ENCODE data around the gene FOXO1.

The FOXO1 gene

GRCh38 chr13:40539576-40540327 is 126.7 kb downstream of the FOXO1 start:
- DNase-seq, result no peak

DNA sequence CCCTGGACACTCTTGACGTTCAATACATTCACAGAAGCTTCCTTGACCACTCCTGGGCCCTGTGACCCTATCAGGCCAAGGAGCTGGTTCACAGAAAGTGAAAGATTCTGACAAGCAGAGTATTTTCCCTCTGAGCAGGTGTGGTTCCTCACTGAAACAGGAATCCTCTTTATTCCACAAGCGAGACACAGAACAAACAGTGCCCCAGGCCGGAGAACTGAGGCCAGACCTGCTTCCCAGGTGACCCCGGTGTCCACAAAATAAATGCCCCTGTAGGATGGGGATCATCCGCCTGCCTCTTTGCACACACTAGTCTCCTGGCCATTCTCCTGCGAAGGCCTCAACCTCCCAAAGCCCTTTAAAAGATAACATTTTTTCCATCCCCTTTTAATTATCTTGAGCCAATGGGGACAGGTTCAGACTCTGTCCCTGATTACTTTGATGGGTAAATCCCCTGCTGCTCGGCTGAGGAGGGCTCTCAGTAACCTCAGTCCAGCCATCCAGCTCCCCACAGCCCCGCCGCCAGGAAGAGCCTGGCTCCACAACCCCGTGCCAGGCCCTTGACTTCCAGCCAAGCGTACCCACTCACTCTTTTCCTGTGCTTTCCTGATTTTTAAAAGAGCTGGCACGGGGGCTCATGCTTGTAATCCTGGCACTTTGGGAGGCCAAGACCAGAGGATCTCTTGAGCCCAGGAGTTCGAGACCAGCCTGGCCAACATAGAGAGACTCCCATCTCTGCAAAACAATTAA is 129.1 kb downstream of the FOXO1 start:
- DNase-seq, result no peak

GRCh38 chr13:40536443-40537113 is 129.9 kb downstream of the FOXO1 start:
- no peak for DNase-seq

- no peak for DNase-seq
These were observed 131.1 kb downstream of the FOXO1 start for GRCh38 chr13:40535345-40535836.

- DNase-seq, result no peak
These were observed 132.0 kb downstream of the FOXO1 start for GRCh38 chr13:40534456-40534855.

GRCh38 chr13:40533072-40533471 is 133.4 kb downstream of the FOXO1 start:
- no peak for DNase-seq

DNA sequence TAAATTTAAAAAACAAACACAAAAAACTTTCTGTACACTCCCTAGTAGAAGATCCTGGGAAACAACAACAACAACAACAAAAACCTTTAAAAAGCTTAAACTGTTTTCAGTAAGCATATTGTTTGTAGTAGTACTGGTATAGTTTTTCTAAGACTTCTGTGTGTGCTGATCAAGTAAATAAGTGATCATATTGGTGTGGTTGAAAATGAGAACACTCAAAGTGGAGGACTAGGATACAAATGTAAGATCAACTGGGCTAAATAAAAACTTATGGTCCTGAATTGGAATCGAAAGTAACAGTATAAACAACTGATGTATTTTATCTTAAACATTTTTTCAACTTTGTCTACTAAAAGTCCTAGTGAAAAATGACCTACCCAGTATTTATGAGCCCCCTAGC is 135.5 kb downstream of the FOXO1 start:
- no peak for DNase-seq

- no peak for DNase-seq
These were observed 137.6 kb downstream of the FOXO1 start for GRCh38 chr13:40528881-40529280.

- DNase-seq, result no peak
These were observed 138.5 kb downstream of the FOXO1 start for GRCh38 chr13:40527914-40528313.

DNA sequence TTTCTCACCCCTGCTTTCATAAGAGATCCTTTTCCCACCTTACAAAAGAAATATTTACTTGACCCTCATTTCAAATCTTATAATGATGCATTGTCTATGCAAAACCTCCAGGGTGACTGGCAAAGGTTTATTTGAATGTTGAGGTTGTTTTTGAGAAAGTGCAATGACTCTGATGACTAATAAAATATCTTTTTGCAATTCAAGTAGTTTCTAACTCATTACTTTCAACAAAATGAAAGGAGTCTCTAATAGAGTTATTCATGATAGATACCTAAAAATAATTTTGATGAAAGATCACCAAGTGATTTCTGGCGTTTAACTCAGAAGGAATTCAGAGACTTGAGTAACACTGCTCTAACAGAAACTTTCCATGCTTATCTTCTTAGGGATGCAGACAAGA is 144.2 kb downstream of the FOXO1 start:
- DNase-seq, result no peak

- DNase-seq, result no peak
These were observed 145.5 kb downstream of the FOXO1 start for GRCh38 chr13:40520916-40521315.

- no peak for DNase-seq
These were observed 146.8 kb downstream of the FOXO1 start for GRCh38 chr13:40519637-40520036.

GRCh38 chr13:40518481-40518882 is 148.0 kb downstream of the FOXO1 start:
- peak; percentile 57 for DNase-seq

DNA sequence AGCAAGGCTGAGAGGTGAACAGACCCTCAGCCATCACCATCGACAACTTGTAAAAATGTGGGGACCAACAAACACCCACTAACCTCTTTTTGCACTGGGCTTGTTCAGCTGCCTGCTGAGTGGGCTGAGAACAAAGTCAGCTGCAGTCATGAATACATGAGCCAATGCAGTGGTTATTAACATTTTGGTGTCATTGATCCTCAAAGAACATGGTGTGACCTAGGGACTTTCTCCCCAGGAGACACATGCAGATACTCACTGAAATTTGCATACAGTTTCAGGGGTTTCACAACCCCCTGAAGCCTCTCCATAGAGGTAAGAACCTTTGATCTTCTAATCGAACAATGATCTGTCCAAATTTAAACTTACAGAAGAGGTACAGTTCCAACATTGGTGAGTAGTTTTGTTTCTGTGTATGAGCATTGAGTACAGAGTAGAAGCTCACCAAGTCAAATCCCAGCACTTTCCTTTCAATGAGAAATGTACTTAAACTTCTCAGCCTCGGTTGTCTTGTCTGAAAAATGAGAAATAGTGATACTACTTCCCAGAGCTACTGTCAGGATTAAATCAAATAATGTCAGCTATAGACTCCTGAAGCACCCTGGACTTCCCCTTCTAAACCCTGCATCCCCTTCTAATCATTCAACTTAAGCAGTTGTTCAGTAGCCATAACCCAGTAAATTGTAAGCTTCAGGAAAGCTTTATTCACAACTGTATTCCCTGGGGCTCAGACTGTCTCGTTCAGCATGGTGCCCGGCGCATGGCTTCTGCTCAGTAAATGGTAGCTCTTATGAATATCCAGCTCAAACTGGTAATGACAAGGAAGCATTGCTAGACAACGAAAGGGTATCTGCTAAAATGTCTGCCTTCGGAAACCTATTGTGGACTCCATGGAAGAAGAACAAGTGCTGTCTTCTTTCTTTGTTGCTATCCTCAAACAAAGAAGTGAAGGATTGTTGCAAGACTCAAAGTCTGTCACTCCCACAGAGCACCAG is 148.7 kb downstream of the FOXO1 start:
- no peak for DNase-seq

DNA sequence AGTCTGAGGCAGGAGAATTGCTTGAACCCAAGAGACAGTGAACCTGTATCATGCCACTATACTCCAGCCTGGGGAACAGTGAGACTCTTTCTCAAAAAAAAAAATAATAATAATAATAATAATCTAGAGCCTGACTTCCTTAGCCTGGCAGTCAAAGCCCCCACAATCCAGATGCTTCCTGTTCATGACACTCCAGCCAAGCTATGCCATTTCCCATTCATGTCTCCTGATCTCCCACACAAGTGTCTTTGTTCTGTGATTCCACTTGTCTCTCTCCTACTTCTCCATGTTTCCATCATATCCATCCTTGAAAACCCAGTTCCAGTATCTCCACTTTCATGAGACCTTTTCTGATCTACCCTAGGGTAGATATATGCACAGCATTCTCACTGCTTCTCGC is 150.7 kb downstream of the FOXO1 start:
- no peak for DNase-seq

- no peak for DNase-seq
These were observed 151.6 kb downstream of the FOXO1 start for GRCh38 chr13:40514802-40515201.

DNA sequence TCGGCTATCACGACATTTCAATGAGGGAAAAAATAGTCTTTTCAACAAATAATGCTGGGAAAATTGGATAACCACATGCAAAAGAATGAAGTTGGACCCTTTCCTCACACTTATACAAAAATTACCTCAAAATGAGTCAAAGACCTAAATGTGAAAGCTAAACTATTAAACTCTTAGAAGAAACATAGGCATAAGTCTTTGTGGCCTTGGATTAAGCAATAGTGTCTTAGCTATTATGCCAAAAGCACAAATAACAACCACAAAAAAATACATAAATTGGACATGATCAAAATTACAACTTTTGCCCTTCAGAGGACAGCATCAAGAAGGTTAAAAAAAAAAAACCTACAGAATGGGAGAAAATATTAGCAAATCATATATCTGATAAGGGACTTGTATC is 156.6 kb downstream of the FOXO1 start:
- DNase-seq, result no peak

DNA sequence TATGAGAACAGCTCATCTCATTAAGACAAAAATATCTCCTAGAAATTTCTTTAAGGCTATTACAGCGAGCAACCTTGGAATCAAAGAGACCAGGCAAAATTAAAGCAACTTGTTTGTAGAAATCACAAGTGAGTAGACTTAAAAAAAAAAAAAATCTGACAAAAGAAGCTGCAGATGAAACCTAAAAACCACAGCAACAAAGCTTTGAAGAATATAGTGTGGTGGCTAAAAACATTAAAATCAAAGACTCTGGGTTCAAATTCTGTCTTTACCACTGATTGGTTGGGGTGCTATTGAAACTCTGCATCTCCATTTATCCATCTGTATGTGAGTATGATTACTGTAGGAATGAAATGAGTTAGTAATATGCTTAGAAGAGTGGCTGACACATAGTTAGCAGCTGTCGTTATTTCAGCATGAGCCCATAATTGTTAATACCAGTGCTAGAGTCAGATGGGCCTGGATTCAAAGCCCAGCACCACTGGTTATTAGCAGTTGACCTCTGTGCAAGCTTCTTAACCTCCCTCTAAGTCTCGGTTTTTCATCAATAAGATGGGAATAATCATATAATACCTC is 157.6 kb downstream of the FOXO1 start:
- no peak for DNase-seq

GRCh38 chr13:40508127-40508526 is 158.3 kb downstream of the FOXO1 start:
- DNase-seq, result peak; percentile 37

DNA sequence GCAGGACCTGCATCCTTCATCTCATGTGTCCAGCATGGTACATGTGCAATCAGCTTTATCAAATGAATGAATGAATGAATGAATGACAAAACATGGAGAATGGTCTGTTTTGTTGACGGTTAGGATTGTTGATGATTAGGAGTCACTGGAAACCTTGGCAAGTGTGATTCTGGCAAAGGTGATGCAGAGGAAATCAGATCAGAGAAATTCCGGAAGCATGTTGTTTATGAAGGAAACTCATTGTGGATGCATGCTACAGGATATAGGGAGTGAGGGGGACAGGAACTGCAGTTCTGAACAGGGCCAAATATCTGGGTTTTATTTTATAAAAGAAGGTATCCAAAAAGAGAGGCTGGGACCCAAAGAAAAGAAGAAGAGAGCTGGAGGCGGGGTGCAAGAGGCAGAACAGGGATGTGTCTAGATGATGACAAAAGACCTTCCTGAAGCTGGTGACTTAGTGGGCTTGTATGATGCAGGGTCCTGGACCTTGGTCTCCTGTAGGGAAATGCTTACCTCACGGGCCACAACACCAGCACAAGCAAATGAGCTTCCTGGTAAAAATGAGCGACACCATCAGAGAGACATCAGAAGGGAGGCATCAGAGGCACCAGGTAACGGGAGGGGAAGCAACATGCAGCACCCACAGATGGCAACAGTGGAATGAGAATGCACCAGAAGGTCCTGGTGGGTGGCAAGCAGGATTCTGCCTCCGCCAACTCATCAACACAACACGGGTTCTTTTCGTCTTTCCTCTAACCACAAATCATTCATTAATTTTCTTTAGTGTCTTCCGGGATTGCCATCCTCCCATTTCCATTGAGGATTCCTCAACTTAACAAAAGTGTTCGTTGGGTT is 159.6 kb downstream of the FOXO1 start:
- DNase-seq, result no peak
